K562 (cell line): ENCODE data around the gene NPR1.

Experiments used
- ATF4 ChIP-seq: fragments of 450-650 bp; formaldehyde crosslinking; IDR thresholded peaks from 2 replicates; pipeline ENCODE4 v1.4.0; 2022; ENCODE audit warnings: mild to moderate bottlenecking, moderate library complexity
- BDP1 ChIP-seq: IDR thresholded peaks from 3 replicates; pipeline ENCODE4 v1.6.1; 2011; ENCODE audit not compliant: insufficient read length, insufficient read depth
- CREM ChIP-seq: IDR thresholded peaks from 2 replicates; pipeline ENCODE4 v1.6.1; 2014; ENCODE audit warnings: antibody characterized with exemption, low read depth
- CTCF ChIP-seq, 3 experiments: IDR thresholded peaks in 2 of 3; conservative IDR thresholded peaks in 1 of 3; 2 replicates each; pipeline ENCODE4 v1.5.1; 2011 to 2012; ENCODE audit warnings: low read length in 3 of 3, mild to moderate bottlenecking in 3 of 3, control low read depth in 2 of 3, improper control_type of control experiment in 1 of 3, inconsistent platforms in 1 of 3, low read depth in 1 of 3, mixed read lengths in 1 of 3, moderate library complexity in 1 of 3; ENCODE audit not compliant: insufficient read depth in 2 of 3
- GABPA ChIP-seq: fragments of 200-800 bp; sonication (Bioruptor generic); conservative IDR thresholded peaks from 2 replicates; pipeline ENCODE4 v1.6.1; 2016; ENCODE audit warnings: low read depth, missing genetic modification characterization, missing compliant biosample characterization
- MAFK ChIP-seq: IDR thresholded peaks from 2 replicates; pipeline ENCODE4 v1.6.1; 2011; ENCODE audit warnings: low read length, improper control_type of control experiment
- POLR2A ChIP-seq: fragments of 450-650 bp; conservative IDR thresholded peaks from 2 replicates; pipeline ENCODE4 v1.6.1; 2016
- RBBP5 ChIP-seq: fragments of 200-600 bp; sonication (generic); IDR thresholded peaks from 2 replicates; pipeline ENCODE4 v1.6.1; 2012; ENCODE audit warnings: borderline replicate concordance, mild to moderate bottlenecking, low read length, control low read depth, inconsistent platforms; ENCODE audit not compliant: insufficient read depth, poor library complexity, severe bottlenecking
- YY1 ChIP-seq, 3 experiments: IDR thresholded peaks; 2 replicates each; pipeline ENCODE4 v1.6.1; 2011; ENCODE audit warnings: low read length in 2 of 3, mild to moderate bottlenecking in 2 of 3, moderate library complexity in 2 of 3, borderline replicate concordance in 1 of 3, control low read depth in 1 of 3, low read depth in 1 of 3; ENCODE audit not compliant: insufficient read depth in 3 of 3, insufficient replicate concordance in 2 of 3, control insufficient read depth in 1 of 3, insufficient read length in 1 of 3; ENCODE audit errors: extremely low read depth in 1 of 3
- ZNF324 ChIP-seq: fragments of 250-450 bp; sonication (Bioruptor Pico); IDR thresholded peaks from 2 replicates; pipeline ENCODE4 v1.4.0; 2020; ENCODE audit warnings: mild to moderate bottlenecking
- ZNF407 ChIP-seq: fragments of 450-650 bp; IDR thresholded peaks from 2 replicates; pipeline ENCODE4 v1.6.1; 2016; ENCODE audit warnings: low read depth

DNA sequence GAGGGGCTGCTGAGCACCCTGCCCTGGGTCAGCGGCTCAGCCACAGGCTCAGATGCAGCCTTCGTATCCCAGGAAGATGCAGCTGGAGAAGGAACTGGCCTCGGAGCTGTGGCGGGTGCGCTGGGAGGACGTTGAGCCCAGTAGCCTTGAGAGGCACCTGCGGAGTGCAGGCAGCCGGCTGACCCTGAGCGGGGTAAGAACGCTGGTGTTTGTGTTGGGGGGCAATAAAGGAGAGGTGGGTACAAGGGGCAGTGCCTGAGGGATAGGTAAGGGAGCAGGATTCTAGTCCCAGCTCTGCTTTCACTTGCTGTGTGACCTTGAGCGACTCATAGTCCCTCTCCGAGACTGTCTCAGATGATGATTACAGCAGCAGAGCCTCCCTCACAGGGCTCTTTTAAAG is 6.4 kb downstream of the NPR1 start:
- TF ChIP-seq CREM (no peak), ATF4 (CRISPR knock-in tag) (no peak), ZNF407 (no peak), BDP1 (no peak), RBBP5 (no peak), GABPA (no peak), MAFK (no peak), YY1 (IDR thresholded peaks at IDR 0.05; ENCODE audit: borderline replicate concordance in 1 of 3, control insufficient read depth in 1 of 3, extremely low read depth in 1 of 3, insufficient read depth in 3 of 3, insufficient read length in 1 of 3, insufficient replicate concordance in 2 of 3, low read depth in 1 of 3, low read length in 2 of 3) (no peak), ZNF324 (CRISPR knock-in tag) (no peak), CTCF (IDR thresholded peaks at IDR 0.05 in 2 of 3, conservative IDR thresholded peaks at IDR 0.05 in 1 of 3; ENCODE audit: insufficient read depth in 2 of 3, low read depth in 1 of 3, low read length in 3 of 3) (no peak), POLR2A (no peak)
